ENCODE results near the gene GPRIN1.

GPRIN1 gene

DNA sequence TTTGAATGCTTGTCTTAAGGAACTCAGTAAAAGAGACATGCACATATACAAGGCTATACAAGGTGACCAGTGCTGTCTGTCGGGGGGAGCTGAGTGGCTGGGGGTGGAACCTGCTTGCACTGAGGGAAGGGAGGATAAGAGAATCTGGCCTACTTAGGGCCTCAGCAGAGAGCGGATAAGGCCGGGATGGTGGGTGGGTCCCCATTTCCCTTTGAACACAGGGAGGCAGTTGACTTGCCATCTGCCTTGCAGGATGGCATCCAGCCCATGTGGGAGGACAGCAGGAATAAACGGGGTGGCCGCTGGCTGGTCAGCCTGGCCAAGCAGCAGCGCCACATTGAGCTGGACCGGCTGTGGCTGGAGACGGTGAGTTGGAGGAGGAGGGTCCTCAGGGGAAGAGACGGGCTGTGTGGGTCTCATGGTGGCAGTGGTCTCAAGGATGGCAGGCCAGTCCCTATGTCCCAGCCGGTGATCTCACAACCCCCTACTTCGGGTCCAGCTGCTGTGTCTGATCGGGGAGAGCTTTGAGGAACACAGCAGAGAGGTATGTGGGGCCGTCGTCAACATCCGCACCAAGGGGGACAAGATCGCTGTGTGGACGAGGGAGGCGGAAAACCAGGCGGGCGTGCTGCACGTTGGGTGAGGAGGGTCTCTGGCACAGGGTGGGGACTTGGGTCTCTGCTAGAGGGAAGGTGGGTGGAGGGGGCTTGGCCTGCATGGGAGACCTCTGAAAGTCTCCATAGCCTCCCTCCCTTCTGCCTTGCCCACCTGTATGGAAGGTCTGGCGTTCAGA, 35.1 kb upstream of the GPRIN1 start:
- Histone ChIP-seq H3K79me2 (ENCODE audit: low read length) (0 out of 2 replicates have a peak, but pooled peaks cover 5% of the 10 kb centered on the region), H3K27ac (ENCODE audit: low read length) (no peak overlapping the region), H2AFZ (ENCODE audit: low read depth, low read length) (no peak overlapping the region), H3K9me3 (ENCODE audit: insufficient read depth, low read length) (no peaks in the 10 kb centered on the region), H3K9ac (ENCODE audit: low read length) (no peak overlapping the region), H4K20me1 (ENCODE audit: insufficient read depth, low read length) (no peaks in the 10 kb centered on the region), H3K27me3 (ENCODE audit: low read depth, low read length) (no peaks in the 10 kb centered on the region), H3K4me3 (ENCODE audit: low read length) (no peak overlapping the region), H3K4me1 (ENCODE audit: low read length) (peaks cover 13% of the 10 kb centered on the region), H3K4me2 (ENCODE audit: low read length) (no peak overlapping the region), H3K36me3 (replicated peaks; ENCODE audit: low read depth, low read length) (no peaks in the 10 kb centered on the region)
- TF ChIP-seq EZH2phosphoT487 (IDR thresholded peaks at IDR 0.05; ENCODE audit: low read depth), result no peak
- TF ChIP-seq, protein P1, sequence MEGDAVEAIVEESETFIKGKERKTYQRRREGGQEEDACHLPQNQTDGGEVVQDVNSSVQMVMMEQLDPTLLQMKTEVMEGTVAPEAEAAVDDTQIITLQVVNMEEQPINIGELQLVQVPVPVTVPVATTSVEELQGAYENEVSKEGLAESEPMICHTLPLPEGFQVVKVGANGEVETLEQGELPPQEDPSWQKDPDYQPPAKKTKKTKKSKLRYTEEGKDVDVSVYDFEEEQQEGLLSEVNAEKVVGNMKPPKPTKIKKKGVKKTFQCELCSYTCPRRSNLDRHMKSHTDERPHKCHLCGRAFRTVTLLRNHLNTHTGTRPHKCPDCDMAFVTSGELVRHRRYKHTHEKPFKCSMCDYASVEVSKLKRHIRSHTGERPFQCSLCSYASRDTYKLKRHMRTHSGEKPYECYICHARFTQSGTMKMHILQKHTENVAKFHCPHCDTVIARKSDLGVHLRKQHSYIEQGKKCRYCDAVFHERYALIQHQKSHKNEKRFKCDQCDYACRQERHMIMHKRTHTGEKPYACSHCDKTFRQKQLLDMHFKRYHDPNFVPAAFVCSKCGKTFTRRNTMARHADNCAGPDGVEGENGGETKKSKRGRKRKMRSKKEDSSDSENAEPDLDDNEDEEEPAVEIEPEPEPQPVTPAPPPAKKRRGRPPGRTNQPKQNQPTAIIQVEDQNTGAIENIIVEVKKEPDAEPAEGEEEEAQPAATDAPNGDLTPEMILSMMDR (IDR thresholded peaks at IDR 0.05; ENCODE audit: low read depth, low read length), result no peak

DNA sequence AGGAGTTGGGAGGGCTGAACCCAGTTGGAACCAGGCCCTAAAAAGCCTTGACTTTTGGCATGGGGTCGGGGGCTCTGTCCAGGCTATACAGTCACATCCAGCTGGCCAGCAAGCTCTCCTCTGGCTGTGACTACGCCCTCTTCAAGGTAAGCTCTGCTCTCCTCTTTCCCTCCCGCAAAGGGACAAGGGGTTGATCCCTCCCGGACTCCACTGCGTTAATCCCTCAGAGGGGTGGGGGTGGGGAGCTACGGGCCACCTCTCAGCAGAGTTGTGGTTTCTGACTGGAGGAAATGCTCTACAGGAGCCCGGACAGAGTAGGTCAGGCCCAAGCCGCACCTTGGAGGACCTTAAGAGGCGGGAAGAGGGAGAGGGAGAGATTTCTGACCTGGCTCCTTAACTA, 34.3 kb upstream of the GPRIN1 start:
- Histone ChIP-seq H3K27ac (ENCODE audit: low read length) (no peak overlapping the region), H2AFZ (ENCODE audit: low read depth, low read length) (no peak overlapping the region), H3K9ac (ENCODE audit: low read length) (no peak overlapping the region), H3K36me3 (replicated peaks; ENCODE audit: low read depth, low read length) (no peaks in the 10 kb centered on the region), H3K4me1 (ENCODE audit: low read length) (peaks cover 13% of the 10 kb centered on the region), H3K4me2 (ENCODE audit: low read length) (no peak overlapping the region), H4K20me1 (ENCODE audit: insufficient read depth, low read length) (no peaks in the 10 kb centered on the region), H3K4me3 (ENCODE audit: low read length) (no peak overlapping the region), H3K9me3 (ENCODE audit: insufficient read depth, low read length) (no peaks in the 10 kb centered on the region), H3K27me3 (ENCODE audit: low read depth, low read length) (no peaks in the 10 kb centered on the region), H3K79me2 (ENCODE audit: low read length) (0 out of 2 replicates have a peak, but pooled peaks cover 5% of the 10 kb centered on the region)
- TF ChIP-seq, protein P1 (IDR thresholded peaks at IDR 0.05; ENCODE audit: low read depth, low read length), result no peak
- no peak for TF ChIP-seq EZH2phosphoT487 (IDR thresholded peaks at IDR 0.05; ENCODE audit: low read depth)

DNA sequence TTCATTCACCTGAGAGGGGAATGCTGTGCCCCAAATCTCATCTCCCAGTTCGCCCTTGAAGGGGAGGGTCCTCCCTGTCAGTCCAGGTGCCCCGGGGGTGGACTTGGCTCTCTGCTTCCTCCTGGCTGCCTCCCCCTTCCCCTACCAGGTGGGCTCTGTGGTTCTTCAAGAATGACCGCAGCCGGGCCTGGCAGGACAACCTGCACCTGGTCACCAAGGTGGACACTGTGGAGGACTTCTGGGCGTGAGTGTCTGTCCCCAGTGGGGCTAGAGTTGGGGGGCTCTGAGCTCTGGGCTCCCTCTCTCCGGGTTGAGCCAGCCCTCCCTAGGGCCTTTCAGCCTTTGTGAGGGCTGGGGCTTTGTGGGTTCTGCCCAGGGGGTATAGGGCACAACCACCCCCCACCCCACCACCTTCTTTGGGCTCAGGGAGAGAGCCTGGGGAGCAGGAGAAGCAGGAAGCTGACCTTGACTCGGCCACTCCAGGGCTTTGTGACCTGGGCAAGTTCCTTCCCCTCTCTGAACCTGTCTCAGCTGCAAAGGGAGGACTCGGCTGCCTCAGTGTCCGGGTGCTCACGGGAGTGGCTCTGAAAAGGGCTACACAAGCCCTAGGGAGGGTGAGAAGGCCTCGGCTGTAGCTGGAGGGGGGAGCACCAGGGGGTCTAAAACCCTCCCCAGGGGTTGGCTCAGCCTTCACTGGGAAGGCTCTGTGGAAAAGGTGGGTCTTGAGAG, 33.7 kb upstream of the GPRIN1 start:
- no peaks in the 10 kb centered on the region for H4K20me1 ChIP-seq (ENCODE audit: insufficient read depth, low read length)
- H3K27ac ChIP-seq (ENCODE audit: low read length), result no peak overlapping the region
- no peaks in the 10 kb centered on the region for H3K27me3 ChIP-seq (ENCODE audit: low read depth, low read length)
- no peak overlapping the region for H3K9ac ChIP-seq (ENCODE audit: low read length)
- H3K79me2 ChIP-seq (ENCODE audit: low read length), result 0 out of 2 replicates have a peak, but pooled peaks cover 5% of the 10 kb centered on the region
- H3K36me3 ChIP-seq (replicated peaks; ENCODE audit: low read depth, low read length), result no peaks in the 10 kb centered on the region
- H3K9me3 ChIP-seq (ENCODE audit: insufficient read depth, low read length), result no peaks in the 10 kb centered on the region
- no peak overlapping the region for H3K4me2 ChIP-seq (ENCODE audit: low read length)
- TF ChIP-seq, protein P1 (IDR thresholded peaks at IDR 0.05; ENCODE audit: low read depth, low read length), result no peak
- no peak for TF ChIP-seq EZH2phosphoT487 (IDR thresholded peaks at IDR 0.05; ENCODE audit: low read depth)
- H3K4me3 ChIP-seq (ENCODE audit: low read length), result no peak overlapping the region
- H2AFZ ChIP-seq (ENCODE audit: low read depth, low read length), result no peak overlapping the region
- peaks cover 13% of the 10 kb centered on the region for H3K4me1 ChIP-seq (ENCODE audit: low read length)
